GM18508 (cell line): ENCODE data around the gene ARRDC3.
A peak's percentile ranks its signal among the peaks of the same experiment; 100 is the strongest.
"Not testable (repeated sequence)": the region's sequence is repeated elsewhere in the genome, so short reads cannot be mapped to it uniquely, and the experiment has no call there.

Experiments used
- ATAC-seq: cut with Tn5 transposase; IDR thresholded peaks from one replicate; pipeline ENCODE4 v1.9.1; 2021; ENCODE audit warnings: moderate number of reproducible peaks; ENCODE audit not compliant: insufficient read depth, unreplicated experiment

Gene ARRDC3

GRCh38 chr5:91361790-91362189 is 21.3 kb downstream of the ARRDC3 start:
- ATAC-seq = no peak

- peak; percentile 56 for ATAC-seq
These were observed 21.9 kb downstream of the ARRDC3 start for GRCh38 chr5:91361055-91361701.

GRCh38 chr5:91359962-91360609 is 23.0 kb downstream of the ARRDC3 start:
- ATAC-seq = no peak

GRCh38 chr5:91357806-91358205 is 25.3 kb downstream of the ARRDC3 start:
- no peak for ATAC-seq

- no peak for ATAC-seq
These were observed 26.0 kb downstream of the ARRDC3 start for GRCh38 chr5:91357012-91357634.

- not testable (repeated sequence) for ATAC-seq
These were observed 28.2 kb downstream of the ARRDC3 start for GRCh38 chr5:91354867-91355266.

- no peak for ATAC-seq
These were observed 30.1 kb downstream of the ARRDC3 start for GRCh38 chr5:91352831-91353695.

- no peak for ATAC-seq
These were observed 37.7 kb downstream of the ARRDC3 start for GRCh38 chr5:91345461-91345860.

GRCh38 chr5:91344661-91345200 is 38.4 kb downstream of the ARRDC3 start:
- not testable (repeated sequence) for ATAC-seq

- ATAC-seq = no peak
These were observed 39.2 kb downstream of the ARRDC3 start for GRCh38 chr5:91343916-91344315.

GRCh38 chr5:91342931-91343330 is 40.2 kb downstream of the ARRDC3 start:
- not testable (repeated sequence) for ATAC-seq

GRCh38 chr5:91341154-91341553 is 42.0 kb downstream of the ARRDC3 start:
- no peak for ATAC-seq

- ATAC-seq = no peak
These were observed 42.6 kb downstream of the ARRDC3 start for GRCh38 chr5:91340532-91340931.

GRCh38 chr5:91339063-91339705 is 43.9 kb downstream of the ARRDC3 start:
- no peak for ATAC-seq

- ATAC-seq = no peak
These were observed 50.7 kb downstream of the ARRDC3 start for GRCh38 chr5:91332267-91333045.

- ATAC-seq = no peak
These were observed 51.4 kb downstream of the ARRDC3 start for GRCh38 chr5:91331705-91332104.

- ATAC-seq = no peak
These were observed 53.8 kb downstream of the ARRDC3 start for GRCh38 chr5:91329283-91329682.

GRCh38 chr5:91328743-91329142 is 54.4 kb downstream of the ARRDC3 start:
- no peak for ATAC-seq

GRCh38 chr5:91322981-91323380 is 60.1 kb downstream of the ARRDC3 start:
- not testable (repeated sequence) for ATAC-seq
